Upper lobe of left lung (tissue), 4 donors: Measurements from ENCODE around the gene GLDN.

ENCODE experiments used
- CTCF ChIP-seq, 6 experiments: fragments of 450-650 bp in 4 of 6; fragments of 200-600 bp in 2 of 6; sonication (generic) in 2 of 6; IDR thresholded peaks; one replicate each; pipeline ENCODE4 v1.5.1; 2016 to 2019; ENCODE audit warnings: antibody characterized with exemption in 6 of 6
- EP300 ChIP-seq, 4 donors: sonication (generic); formaldehyde crosslinking; IDR thresholded peaks; one replicate each; pipeline ENCODE4 v1.5.1; 2017; ENCODE audit warnings: antibody characterized with exemption in 4 of 4, control low read depth in 2 of 4
- POLR2A ChIP-seq, 4 donors: fragments of 450-650 bp; IDR thresholded peaks; one replicate each; pipeline ENCODE4 v1.5.1; 2016 to 2017; ENCODE audit warnings: antibody characterized with exemption in 4 of 4, mild to moderate bottlenecking in 2 of 4
- POLR2AphosphoS5 ChIP-seq, 2 donors: sonication (generic); formaldehyde crosslinking; IDR thresholded peaks; one replicate each; pipeline ENCODE4 v1.5.1; 2017; ENCODE audit warnings: antibody characterized with exemption in 2 of 2

- peak; percentile 57 to 92 (median 82) for TF ChIP-seq CTCF (IDR thresholded peaks at IDR 0.05)
- TF ChIP-seq POLR2AphosphoS5 (IDR thresholded peaks at IDR 0.05), result peak in 1 of 2 donors; percentile 21
- no peak for TF ChIP-seq POLR2A (IDR thresholded peaks at IDR 0.05)
- no peak for TF ChIP-seq EP300 (IDR thresholded peaks at IDR 0.05)
These were observed 39.7 kb downstream of the GLDN start for GRCh38 chr15:51380999-51381806.
